ENCODE measurements around the gene CROCC2. TPM values are rescaled to one million over a fixed set of nuclear protein-coding genes. Genes with fewer than 3 reads are reported as not detected.

The CROCC2 gene
- total RNA-seq, 1 donor from 2014 or later: 0.49 TPM

DNA sequence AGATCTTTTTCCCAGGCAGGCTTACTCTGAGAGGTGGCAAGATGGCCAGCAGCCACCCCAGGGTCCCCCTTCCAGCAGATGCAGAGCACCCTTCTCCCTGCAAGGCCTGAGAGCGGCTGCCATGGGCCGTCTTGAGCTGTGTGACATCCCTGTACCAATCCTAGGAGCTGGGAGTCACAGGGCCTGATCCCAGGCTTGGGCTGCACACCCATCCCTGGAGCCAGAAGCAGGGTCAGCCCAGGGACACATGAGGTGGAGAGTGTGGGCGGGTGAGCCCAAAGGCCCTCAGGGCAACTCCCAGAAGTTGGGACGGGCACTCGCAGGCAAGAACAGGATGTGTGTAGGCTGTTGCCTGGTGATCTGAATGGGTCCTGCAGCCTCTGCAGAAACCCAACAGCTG lies 40.5 kb downstream of the CROCC2 start:
- TF ChIP-seq, protein P1, sequence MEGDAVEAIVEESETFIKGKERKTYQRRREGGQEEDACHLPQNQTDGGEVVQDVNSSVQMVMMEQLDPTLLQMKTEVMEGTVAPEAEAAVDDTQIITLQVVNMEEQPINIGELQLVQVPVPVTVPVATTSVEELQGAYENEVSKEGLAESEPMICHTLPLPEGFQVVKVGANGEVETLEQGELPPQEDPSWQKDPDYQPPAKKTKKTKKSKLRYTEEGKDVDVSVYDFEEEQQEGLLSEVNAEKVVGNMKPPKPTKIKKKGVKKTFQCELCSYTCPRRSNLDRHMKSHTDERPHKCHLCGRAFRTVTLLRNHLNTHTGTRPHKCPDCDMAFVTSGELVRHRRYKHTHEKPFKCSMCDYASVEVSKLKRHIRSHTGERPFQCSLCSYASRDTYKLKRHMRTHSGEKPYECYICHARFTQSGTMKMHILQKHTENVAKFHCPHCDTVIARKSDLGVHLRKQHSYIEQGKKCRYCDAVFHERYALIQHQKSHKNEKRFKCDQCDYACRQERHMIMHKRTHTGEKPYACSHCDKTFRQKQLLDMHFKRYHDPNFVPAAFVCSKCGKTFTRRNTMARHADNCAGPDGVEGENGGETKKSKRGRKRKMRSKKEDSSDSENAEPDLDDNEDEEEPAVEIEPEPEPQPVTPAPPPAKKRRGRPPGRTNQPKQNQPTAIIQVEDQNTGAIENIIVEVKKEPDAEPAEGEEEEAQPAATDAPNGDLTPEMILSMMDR (IDR thresholded peaks at IDR 0.05): no peak
- TF ChIP-seq POLR2AphosphoS5 (IDR thresholded peaks at IDR 0.05; ENCODE audit: insufficient read depth in 1 of 2, low read depth in 1 of 2) (no peak), POLR2A (IDR thresholded peaks at IDR 0.05) (no peak)
- Histone ChIP-seq H3K4me3 (no peak overlapping the region), H3K9me3 (no peaks in the 10 kb centered on the region), H3K27me3 (no peaks in the 10 kb centered on the region), H3K27ac (no peak overlapping the region), H3K4me1 (no peaks in the 10 kb centered on the region), H3K36me3 (no peaks in the 10 kb centered on the region)
- intact Hi-C loops (cut with DNase I): no loop called here
- peak in 1 of 2 donors; percentile 56 for DNase-seq (ENCODE audit: extremely low spot score in 2 of 2)

DNA sequence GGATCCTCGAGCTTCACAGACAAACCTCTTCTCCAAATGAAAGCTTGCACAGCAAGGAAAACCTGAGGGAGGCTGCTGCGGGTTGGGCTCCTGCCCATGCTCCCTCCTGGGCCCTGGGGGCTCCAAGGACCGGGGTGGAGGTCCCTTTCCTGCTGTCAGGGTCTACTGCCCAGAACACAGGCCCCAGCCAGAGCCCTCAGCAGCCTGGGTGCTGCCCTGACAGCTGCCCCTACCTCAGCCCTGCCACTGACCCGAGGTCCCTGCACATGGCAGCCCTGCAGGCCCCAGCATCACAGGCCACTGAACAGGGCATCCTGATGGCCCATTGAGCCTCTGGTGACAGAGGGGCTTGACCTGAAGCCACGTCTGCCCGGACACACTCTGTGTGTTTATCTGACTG lies 41.0 kb downstream of the CROCC2 start:
- Histone ChIP-seq H3K27ac (no peak overlapping the region), H3K4me3 (no peak overlapping the region), H3K4me1 (no peaks in the 10 kb centered on the region), H3K9me3 (no peaks in the 10 kb centered on the region), H3K27me3 (no peaks in the 10 kb centered on the region), H3K36me3 (no peaks in the 10 kb centered on the region)
- TF ChIP-seq POLR2A (IDR thresholded peaks at IDR 0.05) (no peak), POLR2AphosphoS5 (IDR thresholded peaks at IDR 0.05; ENCODE audit: insufficient read depth in 1 of 2, low read depth in 1 of 2) (no peak)
- TF ChIP-seq, protein P1 (IDR thresholded peaks at IDR 0.05): no peak
- intact Hi-C loops (cut with DNase I): no loop called here
- peak in 1 of 2 donors; percentile 74 for DNase-seq (ENCODE audit: extremely low spot score in 2 of 2)

DNA sequence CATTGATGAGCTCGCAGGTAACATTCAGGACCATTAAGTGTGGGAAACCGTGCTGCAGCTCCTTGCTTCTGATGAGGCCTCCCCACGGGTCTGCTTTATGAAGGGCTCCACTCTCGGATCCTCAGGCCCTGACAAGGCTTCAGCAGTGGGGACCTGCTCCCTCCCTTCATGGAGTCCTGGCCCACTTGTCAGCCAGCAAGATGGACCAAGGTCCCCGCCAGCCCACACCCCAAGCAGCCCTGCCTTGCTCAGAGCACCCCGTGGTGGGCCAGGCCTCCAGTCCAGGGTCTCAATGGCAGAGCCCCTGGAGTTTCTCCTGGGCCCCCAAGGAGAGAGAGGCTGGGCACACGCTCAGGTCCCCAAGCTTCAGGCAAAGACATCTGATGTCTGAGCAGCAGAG lies 41.5 kb downstream of the CROCC2 start:
- intact Hi-C loops (cut with DNase I): no loop called here
- Histone ChIP-seq H3K27me3 (no peaks in the 10 kb centered on the region), H3K36me3 (no peaks in the 10 kb centered on the region), H3K27ac (no peak overlapping the region), H3K4me3 (no peak overlapping the region), H3K4me1 (no peaks in the 10 kb centered on the region), H3K9me3 (no peaks in the 10 kb centered on the region)
- DNase-seq (ENCODE audit: extremely low spot score in 2 of 2): no peak
- TF ChIP-seq POLR2AphosphoS5 (IDR thresholded peaks at IDR 0.05; ENCODE audit: insufficient read depth in 1 of 2, low read depth in 1 of 2) (no peak), POLR2A (IDR thresholded peaks at IDR 0.05) (no peak)
- TF ChIP-seq, protein P1 (IDR thresholded peaks at IDR 0.05): no peak

- intact Hi-C loops (cut with DNase I): no loop called here
Observed at GRCh38 chr2:240948086-240948485, 42.0 kb downstream of the CROCC2 start.

More at GRCh38 chr2:240948086-240948485, 42.0 kb downstream of the CROCC2 start:
- Histone ChIP-seq H3K4me1 (no peaks in the 10 kb centered on the region), H3K36me3 (no peaks in the 10 kb centered on the region), H3K4me3 (no peak overlapping the region), H3K27me3 (no peaks in the 10 kb centered on the region), H3K9me3 (no peaks in the 10 kb centered on the region), H3K27ac (no peak overlapping the region)
- TF ChIP-seq POLR2AphosphoS5 (IDR thresholded peaks at IDR 0.05; ENCODE audit: insufficient read depth in 1 of 2, low read depth in 1 of 2): no peak
- TF ChIP-seq, protein P1 (IDR thresholded peaks at IDR 0.05): no peak
- no peak for TF ChIP-seq POLR2A (IDR thresholded peaks at IDR 0.05)
- peak in 1 of 2 donors; percentile 37 for DNase-seq (ENCODE audit: extremely low spot score in 2 of 2)
